Naive thymus-derived CD8-positive, alpha-beta T cell (primary cell): Measurements from ENCODE around the gene HAGH. TPM values are rescaled to one million over a fixed set of nuclear protein-coding genes. Genes with fewer than 3 reads are reported as not detected.
A peak's percentile ranks its signal among the peaks of the same experiment; 100 is the strongest.

Source experiments
- ATAC-seq, 2 donors: fragments of 150-1000 bp; cut with Tn5 transposase in 1 of 2; sonication (Bioruptor Pico), chemical (Tn5 transposase) in 1 of 2; 1 replicate in 1 of 2; 2 replicates in 1 of 2; pipeline ENCODE4 v1.10.0; 2021; ENCODE audit warnings: mild to moderate bottlenecking in 2 of 2, moderate library complexity in 2 of 2
- POLR2A ChIA-PET: fragments of 350-600 bp; sonication (Branson Sonifier 250); formaldehyde crosslinking; loops from one replicate; lab custom pipeline; 2021; ENCODE audit warnings: antibody characterized with exemption; lab: Charles Lee
- DNase-seq, 10 donors: peaks; one replicate each; pipeline versions ENCODE4 v3.0.0 to v3.0.0-alpha.2; 2020 to 2022
- H3K27ac Mint-ChIP-seq, 10 donors: one replicate each; pipeline ENCODE4 v1.8.0; 2020 to 2022; ENCODE audit warnings: mild to moderate bottlenecking in 10 of 10, mixed read lengths in 10 of 10, moderate library complexity in 4 of 10, inconsistent platforms in 1 of 10
- H3K27me3 Mint-ChIP-seq, 5 donors: one replicate each; pipeline ENCODE4 v1.8.0; 2021 to 2022; ENCODE audit warnings: mixed read lengths in 5 of 5
- H3K36me3 Mint-ChIP-seq, 3 donors: one replicate each; pipeline ENCODE4 v1.8.0; 2020 to 2022; ENCODE audit warnings: mixed read lengths in 3 of 3, mild to moderate bottlenecking in 2 of 3, inconsistent platforms in 1 of 3
- H3K4me1 Mint-ChIP-seq, 4 donors: one replicate each; pipeline ENCODE4 v1.8.0; 2021 to 2022; ENCODE audit warnings: mixed read lengths in 4 of 4
- H3K4me3 Mint-ChIP-seq, 10 donors: one replicate each; pipeline ENCODE4 v1.8.0; 2020 to 2022; ENCODE audit warnings: mild to moderate bottlenecking in 10 of 10, mixed read lengths in 10 of 10, moderate library complexity in 6 of 10, inconsistent platforms in 1 of 10
- H3K9me3 Mint-ChIP-seq, 9 donors: one replicate each; pipeline ENCODE4 v1.8.0; 2020 to 2022; ENCODE audit warnings: mixed read lengths in 9 of 9, mild to moderate bottlenecking in 3 of 9, inconsistent platforms in 1 of 9, moderate library complexity in 1 of 9
- polyA plus RNA-seq, 3 donors: library from polyadenylated mRNA; unstranded; fragments of 300-500 nt; fragmentation: Illumina TruSeq; gene quantifications; one replicate each; pipeline ENCODE4 v1.2.3, GENCODE V29; 2021
- total RNA-seq, 8 experiments: library from RNA in 2 of 8; stranded (reverse) in 2 of 8; gene quantifications; one replicate each; pipeline ENCODE4 v1.2.3 and lab custom pipeline; 2021 to 2026

The HAGH gene
- total and polyA plus RNA-seq, 5 experiments from 2014 or later, result 38.7 to 67.8 (median 60.0) TPM

DNA sequence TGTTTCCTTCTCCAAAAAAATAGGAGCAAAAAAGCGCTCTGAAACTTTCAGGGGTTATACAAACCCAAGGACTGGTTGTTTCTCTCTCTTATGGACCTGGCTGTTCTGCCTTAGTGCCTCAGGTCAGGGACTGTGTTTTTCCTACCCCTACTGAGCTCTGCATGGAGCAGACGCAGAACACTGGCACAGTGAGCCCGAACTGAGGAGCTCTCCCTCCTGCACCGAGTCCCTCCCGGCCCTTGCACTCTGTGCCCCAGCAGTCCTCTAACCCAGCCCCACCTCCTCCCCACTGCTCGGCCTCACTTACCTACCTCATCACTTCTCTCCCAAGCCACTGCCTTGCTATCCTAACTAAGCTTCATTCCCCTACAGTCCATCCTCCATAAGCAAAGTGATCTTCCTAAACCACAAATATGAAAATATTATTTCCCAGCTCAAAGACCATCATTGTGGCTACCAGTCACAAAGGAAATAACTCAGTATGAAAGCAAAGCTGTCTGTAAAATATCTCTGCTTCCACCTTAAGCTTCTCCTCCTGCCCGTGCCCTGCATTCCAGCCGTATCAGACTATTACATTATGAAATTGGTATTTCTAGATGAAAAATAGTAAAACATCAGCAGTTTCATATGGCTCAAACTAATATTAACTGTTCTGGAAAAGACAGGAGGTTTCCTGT is 31.7 kb upstream of the HAGH start:
- no peak overlapping the region for H3K4me3 Mint-ChIP-seq
- POLR2A ChIA-PET, result interaction anchor here (0.6 kb wide), 1 partner anchor 78 kb away, joined by 5 read pairs; no protein-coding TSS in a partner anchor
- no peak for DNase-seq
- H3K36me3 Mint-ChIP-seq, result no peaks in the 10 kb centered on the region
- ATAC-seq, result no peak
- H3K9me3 Mint-ChIP-seq, result no peaks in the 10 kb centered on the region
- H3K4me1 Mint-ChIP-seq, result peaks cover 15 to 29% (median 21%) of the 10 kb centered on the region in 4 donors
- H3K27me3 Mint-ChIP-seq, result peaks cover 0 to 30% (median 2%) of the 10 kb centered on the region in 5 donors
- peak overlapping the region in 6 of 10 donors; percentile 15 to 81 (median 74) for H3K27ac Mint-ChIP-seq

DNA sequence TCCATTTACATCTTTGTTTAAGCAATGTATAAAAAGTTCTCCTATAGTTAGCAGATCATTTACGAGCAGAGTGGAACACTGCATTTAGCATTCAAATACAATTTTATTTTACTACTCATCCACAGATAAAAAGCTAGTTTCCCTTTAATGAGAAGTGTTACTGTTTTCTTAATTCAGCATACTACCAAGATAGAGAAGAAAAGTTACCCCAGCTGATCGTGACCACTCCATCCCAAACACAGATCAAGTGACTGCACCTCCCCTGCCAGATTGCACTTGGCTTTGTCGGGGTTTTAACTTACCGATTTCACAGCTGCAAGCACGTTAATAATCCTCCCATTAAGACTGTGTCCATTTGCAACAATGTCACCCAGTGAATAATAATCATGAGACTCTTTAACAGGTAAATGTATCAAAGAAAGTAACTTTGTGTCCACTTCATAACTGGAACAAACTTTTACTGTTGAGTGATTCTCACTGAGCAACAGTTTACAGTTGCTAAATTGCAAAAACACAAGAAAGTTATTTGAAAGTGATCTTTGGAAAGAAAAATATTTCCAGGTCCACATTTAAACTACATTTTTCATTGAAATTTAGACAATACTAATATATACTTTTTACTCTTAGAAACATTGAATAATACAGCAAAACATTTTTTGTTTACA is 30.9 kb upstream of the HAGH start:
- Mint-ChIP-seq H3K4me1 (peaks cover 15 to 29% (median 21%) of the 10 kb centered on the region in 4 donors), H3K4me3 (peak overlapping the region in 3 of 10 donors; percentile 15 to 31 (median 17)), H3K9me3 (no peaks in the 10 kb centered on the region), H3K36me3 (no peaks in the 10 kb centered on the region), H3K27me3 (peaks cover 0 to 30% (median 2%) of the 10 kb centered on the region in 5 donors), H3K27ac (peak overlapping the region in 7 of 10 donors; percentile 0 to 93 (median 79))
- DNase-seq, result no peak
- ATAC-seq, result no peak
- POLR2A ChIA-PET, result interaction anchor here (0.8 kb wide), 1 partner anchor 30 kb away, joined by 3 read pairs; no protein-coding TSS in a partner anchor

DNA sequence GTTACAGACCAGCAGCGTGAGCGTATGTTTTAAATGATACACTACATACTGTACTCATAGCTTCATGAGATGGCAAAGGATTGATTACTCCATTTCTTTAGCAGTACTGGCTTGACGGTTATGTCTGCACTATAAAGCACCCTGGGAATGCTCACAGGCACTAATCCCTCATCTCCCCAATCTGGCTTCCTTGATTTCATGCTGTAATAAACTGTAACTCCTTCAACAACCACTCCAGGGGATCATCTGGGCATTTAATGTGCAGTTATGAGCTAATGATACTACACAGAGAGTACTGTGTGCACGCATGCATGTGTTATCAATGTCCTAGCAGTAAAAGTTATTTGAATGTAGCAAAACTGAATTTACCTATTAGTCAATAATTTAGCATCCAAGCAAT is 25.2 kb upstream of the HAGH start:
- peak overlapping the region in 2 of 10 donors; percentile 14 to 17 for H3K27ac Mint-ChIP-seq
- H3K27me3 Mint-ChIP-seq, result peaks cover 0 to 5% (median 0%) of the 10 kb centered on the region in 5 donors
- POLR2A ChIA-PET, result interaction anchor here (0.8 kb wide), 1 partner anchor 91 kb away, joined by 9 read pairs; the partner anchor contains the start of gene MSRB1
- no peaks in the 10 kb centered on the region for H3K9me3 Mint-ChIP-seq
- ATAC-seq (no peak), DNase-seq (no peak)
- H3K4me1 Mint-ChIP-seq, result peaks cover 12 to 21% (median 18%) of the 10 kb centered on the region in 4 donors
- H3K4me3 Mint-ChIP-seq, result no peak overlapping the region
- H3K36me3 Mint-ChIP-seq, result no peaks in the 10 kb centered on the region

DNA sequence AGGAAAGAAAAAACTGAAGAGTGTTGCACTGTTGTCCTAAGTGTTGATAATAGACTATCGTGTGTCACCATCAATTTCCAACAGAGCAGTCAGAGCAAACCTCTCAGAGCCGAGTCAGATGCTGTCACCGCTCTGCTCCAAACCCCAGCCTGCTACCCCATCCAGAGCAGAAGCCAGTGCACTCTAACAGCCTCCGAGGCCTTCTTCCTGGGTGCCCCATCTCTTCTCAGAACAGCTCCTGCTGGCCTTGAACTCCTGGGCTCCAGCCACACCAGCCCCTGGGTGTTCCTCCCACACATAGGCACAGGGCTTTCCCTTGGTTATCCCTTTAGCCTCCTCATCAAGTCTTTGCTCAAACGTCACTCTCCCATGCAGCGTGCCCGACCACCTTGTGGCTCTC is 24.4 kb upstream of the HAGH start:
- H3K36me3 Mint-ChIP-seq, result no peaks in the 10 kb centered on the region
- peaks cover 0 to 8% (median 3%) of the 10 kb centered on the region in 5 donors for H3K27me3 Mint-ChIP-seq
- peak overlapping the region in 3 of 10 donors; percentile 1 to 68 (median 3) for H3K27ac Mint-ChIP-seq
- POLR2A ChIA-PET, result no interaction called here
- no peak overlapping the region for H3K4me3 Mint-ChIP-seq
- H3K4me1 Mint-ChIP-seq, result peaks cover 12 to 20% (median 17%) of the 10 kb centered on the region in 4 donors
- DNase-seq (no peak), ATAC-seq (no peak)
- H3K9me3 Mint-ChIP-seq, result no peaks in the 10 kb centered on the region

DNA sequence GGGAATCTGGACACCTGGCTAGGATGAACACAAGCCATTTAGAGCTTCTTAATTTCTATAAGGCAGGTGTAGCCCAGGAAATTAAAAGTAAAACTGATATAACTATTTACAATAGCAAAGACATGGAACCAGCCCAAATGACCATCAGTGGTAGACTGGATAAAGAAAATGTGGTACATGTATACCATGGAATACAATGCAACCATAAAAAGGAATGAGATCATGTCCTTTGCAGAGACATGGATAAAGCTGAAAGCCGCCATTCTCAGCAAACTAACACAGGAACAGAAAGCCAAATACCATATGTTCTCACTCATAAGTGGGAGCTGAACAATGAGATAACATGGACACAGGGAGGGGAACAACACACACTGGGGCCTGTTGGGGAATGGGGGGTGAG is 19.8 kb upstream of the HAGH start:
- H3K9me3 Mint-ChIP-seq, result no peaks in the 10 kb centered on the region
- no peak for DNase-seq
- no peak for ATAC-seq
- no peaks in the 10 kb centered on the region for H3K36me3 Mint-ChIP-seq
- H3K4me3 Mint-ChIP-seq, result no peak overlapping the region
- no peak overlapping the region for H3K27ac Mint-ChIP-seq
- POLR2A ChIA-PET, result no interaction called here
- peaks cover 0 to 9% (median 3%) of the 10 kb centered on the region in 5 donors for H3K27me3 Mint-ChIP-seq
- H3K4me1 Mint-ChIP-seq, result no peaks in the 10 kb centered on the region

DNA sequence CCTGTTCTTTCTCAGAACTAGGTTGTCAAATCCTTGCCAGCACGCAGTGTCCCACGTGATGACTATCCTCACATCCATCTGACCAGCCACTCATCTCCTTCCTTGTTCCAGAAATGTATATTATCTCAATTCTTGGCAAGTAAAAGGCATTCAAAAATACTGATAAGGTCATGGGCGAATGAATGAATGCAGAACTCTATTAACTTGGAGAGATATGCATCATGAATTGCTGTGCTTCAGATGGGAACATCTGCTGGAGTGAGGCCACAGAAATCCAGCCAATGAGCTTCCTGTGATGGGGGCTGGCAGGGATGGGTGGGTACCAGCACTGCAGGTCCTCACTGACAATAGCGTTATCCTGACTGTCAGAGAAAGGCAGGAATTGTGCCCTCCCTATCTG is 19.4 kb upstream of the HAGH start:
- H3K27me3 Mint-ChIP-seq, result peaks cover 0 to 9% (median 3%) of the 10 kb centered on the region in 5 donors

DNA sequence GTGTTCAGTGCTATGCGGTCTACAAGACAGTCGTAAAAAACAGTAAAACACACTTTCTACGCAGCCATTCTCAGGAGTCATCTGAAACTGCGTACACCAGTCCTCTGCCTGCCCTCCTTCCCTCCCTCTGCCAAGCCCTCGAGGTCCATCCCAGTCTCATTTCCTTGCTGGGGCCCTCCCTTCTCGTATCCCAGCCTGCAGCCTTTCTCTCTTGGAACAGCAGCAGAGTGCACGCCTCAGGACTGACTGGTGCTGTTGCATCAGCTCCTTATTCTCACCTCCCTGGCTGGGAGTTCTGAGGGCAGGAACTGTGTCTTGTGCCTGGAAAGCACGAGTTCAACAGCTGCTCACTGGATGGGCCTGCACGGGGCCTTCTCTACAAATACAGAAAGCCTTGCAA is 12.9 kb upstream of the HAGH start:
- Mint-ChIP-seq H3K36me3 (no peaks in the 10 kb centered on the region), H3K27me3 (no peaks in the 10 kb centered on the region), H3K9me3 (no peaks in the 10 kb centered on the region), H3K4me1 (no peaks in the 10 kb centered on the region), H3K4me3 (no peak overlapping the region), H3K27ac (peak overlapping the region in 1 of 10 donors; percentile 35)
- POLR2A ChIA-PET, result no interaction called here
- DNase-seq, result no peak
- no peak for ATAC-seq

More for the DNA sequence above, 19.4 kb upstream of the HAGH start:
- no peaks in the 10 kb centered on the region for H3K9me3 Mint-ChIP-seq
- no peak overlapping the region for H3K4me3 Mint-ChIP-seq
- DNase-seq (no peak), ATAC-seq (no peak)
- H3K4me1 Mint-ChIP-seq, result no peaks in the 10 kb centered on the region
- POLR2A ChIA-PET, result no interaction called here
- peak overlapping the region in 1 of 10 donors; percentile 37 for H3K27ac Mint-ChIP-seq
- no peaks in the 10 kb centered on the region for H3K36me3 Mint-ChIP-seq

DNA sequence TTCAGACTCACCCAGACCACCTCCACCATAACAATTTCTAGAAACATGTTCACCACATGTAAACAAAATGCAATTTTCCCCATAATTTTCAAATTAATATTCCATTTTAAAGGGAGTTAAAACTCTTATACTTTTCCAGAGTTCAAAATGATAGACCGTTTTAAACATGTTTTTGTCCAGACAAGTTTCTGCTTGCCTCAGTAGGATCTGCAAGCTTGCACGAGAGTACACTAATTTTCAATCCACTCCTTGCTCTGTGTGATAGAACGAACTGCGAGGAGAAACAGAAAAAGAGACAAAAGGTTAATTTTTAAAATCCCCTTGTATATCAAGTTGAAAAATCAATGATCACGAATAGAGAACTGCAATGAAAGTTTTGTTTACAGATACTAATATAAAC is 7.5 kb upstream of the HAGH start:
- H3K27me3 Mint-ChIP-seq, result no peaks in the 10 kb centered on the region
- H3K36me3 Mint-ChIP-seq, result peaks cover 0 to 11% (median 0%) of the 10 kb centered on the region in 3 donors
- POLR2A ChIA-PET, result no interaction called here
- no peak for DNase-seq
- H3K4me3 Mint-ChIP-seq, result no peak overlapping the region
- no peaks in the 10 kb centered on the region for H3K9me3 Mint-ChIP-seq
- ATAC-seq, result no peak
- H3K27ac Mint-ChIP-seq, result peak overlapping the region in 1 of 10 donors; percentile 57
- peaks cover 6 to 21% (median 15%) of the 10 kb centered on the region in 4 donors for H3K4me1 Mint-ChIP-seq

DNA sequence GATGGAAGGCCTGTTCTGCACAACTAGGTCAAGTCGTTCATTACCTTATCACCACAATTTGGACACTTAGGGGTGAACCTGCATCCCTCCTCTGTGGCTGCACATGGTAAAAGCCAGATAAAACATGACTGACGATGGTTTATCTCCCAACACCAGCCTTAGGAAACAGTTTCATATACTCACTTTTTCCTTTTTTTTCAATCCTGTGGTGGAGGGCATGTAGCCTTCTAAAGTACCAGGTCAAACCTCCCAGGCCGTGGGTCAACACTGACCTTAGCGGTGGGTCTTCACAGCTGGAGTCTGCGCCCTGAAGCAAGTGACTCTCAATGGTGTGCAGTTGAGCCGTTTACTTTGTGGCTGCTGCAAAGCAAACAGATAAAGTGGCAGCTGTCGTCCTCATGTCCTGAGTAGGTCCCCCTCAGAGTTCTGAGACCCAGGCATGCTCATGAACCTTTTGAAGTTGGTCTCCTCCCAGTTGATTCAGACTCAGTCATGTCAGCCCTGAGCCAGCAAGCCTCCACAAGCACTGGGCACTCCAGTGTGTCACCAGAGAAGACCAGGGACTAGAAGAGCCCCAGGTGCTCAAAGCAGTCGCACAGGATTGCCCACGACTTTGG is 6.3 kb upstream of the HAGH start:
- POLR2A ChIA-PET, result no interaction called here
- Mint-ChIP-seq H3K36me3 (peaks cover 0 to 11% (median 0%) of the 10 kb centered on the region in 3 donors), H3K4me1 (peaks cover 6 to 29% (median 22%) of the 10 kb centered on the region in 4 donors), H3K27me3 (no peaks in the 10 kb centered on the region), H3K9me3 (no peaks in the 10 kb centered on the region), H3K27ac (peak overlapping the region in 3 of 10 donors; percentile 38 to 57 (median 47)), H3K4me3 (no peak overlapping the region)
- ATAC-seq (no peak), DNase-seq (no peak)

DNA sequence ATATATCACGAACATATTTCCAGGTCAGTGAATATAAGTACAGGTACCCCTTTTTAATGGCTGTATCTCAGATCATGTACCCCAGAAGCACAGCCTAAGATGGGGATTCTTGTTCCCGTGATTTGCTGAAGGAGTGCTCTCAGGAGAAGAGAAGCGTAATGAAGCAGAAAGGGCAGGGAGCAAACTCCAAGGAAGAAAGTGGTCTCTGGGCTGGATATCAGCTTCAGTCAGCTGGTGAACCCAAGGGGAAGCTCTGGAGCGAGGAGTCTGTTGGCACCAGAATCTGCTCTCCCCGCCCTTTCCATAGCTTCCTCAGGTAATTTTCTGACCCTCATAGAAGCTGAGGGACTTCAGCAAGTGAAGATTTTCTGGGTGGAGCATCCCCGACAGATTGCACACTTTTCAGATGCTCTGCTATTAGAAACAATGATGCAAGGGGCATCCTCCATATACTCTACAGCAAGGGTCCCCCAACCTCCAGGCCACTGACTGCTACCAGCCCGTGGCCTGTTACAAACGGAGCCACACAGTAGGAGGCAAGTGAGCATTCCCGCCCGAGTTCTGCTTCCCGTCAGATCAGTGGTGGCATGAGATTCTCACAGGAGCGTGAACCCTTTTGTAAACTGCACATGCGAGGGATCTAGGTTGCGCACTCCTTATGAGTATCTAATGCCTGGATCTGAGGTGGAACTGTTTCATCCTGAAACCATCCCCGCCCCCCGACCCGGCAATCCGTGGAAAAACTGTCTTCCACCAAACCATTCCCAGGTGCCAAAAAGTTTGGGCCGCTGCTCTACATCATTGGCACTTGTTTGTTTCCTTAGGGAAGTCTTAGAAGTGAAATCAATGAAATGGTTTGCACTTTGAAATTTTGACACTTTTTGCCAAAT is 4.8 kb upstream of the HAGH start:
- Mint-ChIP-seq H3K4me1 (peaks cover 11 to 36% (median 30%) of the 10 kb centered on the region in 4 donors), H3K9me3 (no peaks in the 10 kb centered on the region)
- no peak for ATAC-seq

DNA sequence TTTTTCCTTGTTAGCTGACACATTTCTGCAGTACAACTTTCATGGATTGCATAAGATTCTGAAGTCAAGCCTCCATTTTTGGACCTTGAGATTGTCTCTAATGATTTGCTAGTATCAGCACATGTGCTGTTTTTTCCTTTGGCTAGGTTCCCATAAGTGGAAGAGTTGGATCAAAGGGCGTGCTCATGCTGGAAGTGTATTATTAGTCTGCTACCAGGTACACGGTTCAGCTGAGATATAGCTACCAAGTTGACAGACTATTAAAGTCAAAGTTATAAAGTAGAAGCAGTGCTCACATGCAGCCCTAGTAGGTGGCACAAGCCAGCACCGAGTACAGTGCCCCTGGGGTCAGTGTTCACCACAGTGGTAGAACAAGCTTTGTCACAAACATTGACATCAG is 3.6 kb upstream of the HAGH start:
- peak overlapping the region in 1 of 10 donors; percentile 65 for H3K27ac Mint-ChIP-seq
- DNase-seq, result no peak
- ATAC-seq, result no peak
- peaks cover 0 to 3% (median 0%) of the 10 kb centered on the region in 5 donors for H3K27me3 Mint-ChIP-seq
- H3K4me3 Mint-ChIP-seq, result peak overlapping the region in 1 of 10 donors; percentile 4
- no peaks in the 10 kb centered on the region for H3K9me3 Mint-ChIP-seq
- POLR2A ChIA-PET, result no interaction called here
- peaks cover 13 to 43% (median 34%) of the 10 kb centered on the region in 4 donors for H3K4me1 Mint-ChIP-seq
- peaks cover 0 to 11% (median 0%) of the 10 kb centered on the region in 3 donors for H3K36me3 Mint-ChIP-seq

More for the DNA sequence above, 4.8 kb upstream of the HAGH start:
- DNase-seq, result no peak
- peaks cover 0 to 3% (median 0%) of the 10 kb centered on the region in 5 donors for H3K27me3 Mint-ChIP-seq
- H3K27ac Mint-ChIP-seq, result peak overlapping the region in 1 of 10 donors; percentile 47
- H3K36me3 Mint-ChIP-seq, result peaks cover 0 to 11% (median 0%) of the 10 kb centered on the region in 3 donors
- H3K4me3 Mint-ChIP-seq, result no peak overlapping the region
- POLR2A ChIA-PET, result no interaction called here
